ACC112 (cell line): ENCODE measurements around the gene ASCC3.

ENCODE experiments used
- H2AFZ ChIP-seq: fragments of 200-600 bp; sonication (generic); one replicate; pipeline ENCODE4 v1.6.0; 2017; ENCODE audit warnings: antibody characterized with exemption, low read length; ENCODE audit not compliant: unreplicated experiment
- H3K27ac ChIP-seq: fragments of 200-600 bp; sonication (generic); 2 replicates; pipeline ENCODE4 v1.5.1; 2014; ENCODE audit warnings: low read depth, mild to moderate bottlenecking, antibody characterized with exemption, low read length, moderate library complexity
- H3K27me3 ChIP-seq: fragments of 200-600 bp; sonication (generic); 2 replicates; pipeline ENCODE4 v1.6.1; 2014; ENCODE audit warnings: mild to moderate bottlenecking, antibody characterized with exemption, low read length, moderate library complexity, mixed read lengths; ENCODE audit not compliant: insufficient read depth
- H3K36me3 ChIP-seq: fragments of 200-600 bp; sonication (generic); 2 replicates; pipeline ENCODE4 v1.6.1; 2016; ENCODE audit warnings: mild to moderate bottlenecking, antibody characterized with exemption, low read length, moderate library complexity, mixed read lengths; ENCODE audit not compliant: insufficient read depth
- H3K4me1 ChIP-seq: fragments of 200-600 bp; sonication (generic); one replicate; pipeline ENCODE4 v1.6.1; 2016; ENCODE audit warnings: low read length, mixed read lengths; ENCODE audit not compliant: insufficient read depth, unreplicated experiment, control insufficient read depth
- H3K4me3 ChIP-seq: fragments of 200-600 bp; sonication (generic); 2 replicates; pipeline ENCODE4 v1.5.1; 2014; ENCODE audit warnings: mild to moderate bottlenecking, low read depth, low read length
- H3K79me2 ChIP-seq: fragments of 200-600 bp; sonication (generic); one replicate; pipeline ENCODE4 v1.6.0; 2016; ENCODE audit warnings: low read length; ENCODE audit not compliant: control insufficient read depth, unreplicated experiment, insufficient read depth

ASCC3 gene

DNA sequence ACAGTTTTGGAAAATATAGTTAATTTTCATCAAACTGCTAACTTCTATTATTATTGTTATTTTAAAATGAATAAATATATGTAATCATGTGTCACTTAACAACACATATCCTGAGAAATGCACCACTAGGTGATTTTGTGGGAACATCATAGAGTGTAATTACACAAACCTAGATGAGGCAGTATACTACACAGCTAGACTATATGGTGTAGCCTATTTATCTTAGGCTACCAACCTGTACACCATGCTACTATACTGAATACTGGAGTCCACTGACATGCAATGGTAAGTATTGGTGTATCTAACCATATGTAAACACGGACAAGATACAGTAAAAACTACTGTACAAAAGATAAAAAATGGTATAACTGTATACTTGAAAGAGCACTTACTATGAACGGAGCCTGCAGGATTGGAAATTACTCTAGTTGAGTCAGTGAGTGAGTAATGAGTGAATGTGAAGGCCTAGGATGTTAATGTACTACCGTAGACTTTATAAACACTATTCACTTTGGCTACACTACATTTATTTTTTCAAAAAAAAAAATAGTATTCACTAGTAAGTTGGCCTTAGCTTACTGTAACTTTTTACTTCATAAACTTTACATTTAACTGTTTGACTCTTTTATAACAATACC is 72.4 kb downstream of the ASCC3 start:
- H3K79me2 ChIP-seq: peaks cover 21% of the 10 kb centered on the region
- no peak overlapping the region for H2AFZ ChIP-seq
- no peak overlapping the region; the same call in 1 of the 2 replicates for H3K27ac ChIP-seq
- no peaks in the 10 kb centered on the region for H3K27me3 ChIP-seq
- peaks cover 4% of the 10 kb centered on the region for H3K4me1 ChIP-seq
- H3K4me3 ChIP-seq: peak overlapping the region; percentile 48; the same call in 1 of the 2 replicates
- peaks cover 6% of the 10 kb centered on the region; the same call in 1 of the 2 replicates for H3K36me3 ChIP-seq

DNA sequence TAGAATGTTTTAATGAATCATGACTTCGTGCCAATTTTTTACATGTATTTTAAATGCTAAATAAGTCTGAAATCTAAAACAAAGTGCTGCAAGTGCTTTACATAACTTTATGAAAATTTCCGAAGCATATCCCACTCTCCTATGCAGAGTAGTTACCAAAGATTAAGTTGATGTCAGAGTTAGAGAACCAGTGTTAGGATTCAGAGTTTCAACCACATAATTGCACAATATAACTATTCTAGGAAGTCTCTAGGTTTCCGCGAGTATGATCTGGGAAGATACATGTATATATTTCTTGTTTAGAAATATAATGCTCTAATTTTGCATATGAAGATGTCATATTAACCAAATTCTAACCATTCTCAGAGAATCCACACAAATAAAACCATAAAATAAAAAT is 74.8 kb downstream of the ASCC3 start:
- Histone ChIP-seq H3K27ac (no peak overlapping the region), H3K4me1 (peaks cover 4% of the 10 kb centered on the region), H3K4me3 (no peak overlapping the region), H3K36me3 (peaks cover 6% of the 10 kb centered on the region; the same call in 1 of the 2 replicates), H2AFZ (no peak overlapping the region), H3K27me3 (no peaks in the 10 kb centered on the region), H3K79me2 (peaks cover 26% of the 10 kb centered on the region)

DNA sequence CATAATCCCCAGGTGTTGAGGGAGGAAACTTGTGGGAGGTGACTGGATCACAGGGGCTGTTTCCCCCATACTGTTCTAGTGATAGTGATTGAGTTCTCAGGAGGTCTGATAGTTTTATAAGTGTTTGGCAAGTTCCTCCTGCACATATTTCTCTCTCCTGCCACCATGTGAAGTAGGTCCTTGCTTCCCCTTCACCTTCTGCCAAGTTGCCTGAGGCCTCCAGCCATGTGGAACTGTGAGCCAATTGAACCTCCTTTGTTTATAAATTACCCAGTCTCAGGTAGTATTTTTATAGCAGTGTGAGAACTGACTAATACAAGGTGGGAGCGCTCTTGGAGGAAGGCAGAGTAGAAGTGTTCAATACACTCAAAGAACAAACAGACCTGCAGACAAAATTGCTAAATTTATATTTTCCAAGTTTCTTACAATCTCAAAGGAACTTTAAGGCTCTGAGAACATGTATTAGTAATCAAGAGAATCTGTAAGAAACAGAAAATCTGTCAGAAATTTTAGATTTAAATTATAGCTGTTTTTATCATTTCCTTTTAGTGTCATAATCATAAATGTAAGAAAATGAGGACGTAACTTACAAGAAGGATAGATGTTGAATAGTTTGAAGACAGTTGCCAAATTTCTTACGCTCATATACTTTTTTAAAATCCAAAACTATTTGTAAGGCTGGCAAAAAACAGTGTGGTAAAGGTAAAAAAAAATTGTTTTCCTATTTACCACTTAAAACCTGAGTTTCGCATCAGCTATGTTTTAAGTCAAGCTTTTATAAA is 77.7 kb downstream of the ASCC3 start:
- H3K36me3 ChIP-seq: peaks cover 6% of the 10 kb centered on the region; the same call in 1 of the 2 replicates
- H3K79me2 ChIP-seq: peaks cover 17% of the 10 kb centered on the region
- no peak overlapping the region for H2AFZ ChIP-seq
- no peaks in the 10 kb centered on the region for H3K27me3 ChIP-seq
- no peak overlapping the region for H3K4me3 ChIP-seq
- H3K27ac ChIP-seq: no peak overlapping the region
- peaks cover under 1% of the 10 kb centered on the region for H3K4me1 ChIP-seq

DNA sequence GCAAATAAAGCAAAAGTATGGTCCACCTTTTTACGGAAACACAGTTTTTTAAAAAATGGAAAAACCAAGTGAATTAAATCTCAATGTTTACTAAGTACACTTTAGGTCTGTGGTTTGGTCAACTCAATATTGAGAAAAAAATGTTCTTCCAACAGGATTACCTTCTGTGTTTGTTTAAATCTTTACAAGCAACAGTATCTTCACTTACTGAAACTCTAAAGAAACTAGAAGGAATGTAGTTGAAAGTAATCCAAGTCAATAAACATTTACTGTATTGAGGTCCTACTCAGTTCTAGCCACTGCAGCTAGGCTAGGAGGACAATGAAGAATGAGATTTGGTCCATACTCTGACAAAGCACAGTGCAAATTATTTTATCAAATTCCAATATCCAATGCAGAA is 80.1 kb downstream of the ASCC3 start:
- Histone ChIP-seq H3K27ac (no peak overlapping the region), H3K36me3 (peaks cover 14% of the 10 kb centered on the region; the same call in 1 of the 2 replicates), H2AFZ (no peak overlapping the region), H3K27me3 (no peaks in the 10 kb centered on the region), H3K79me2 (peaks cover 12% of the 10 kb centered on the region), H3K4me3 (no peak overlapping the region), H3K4me1 (no peaks in the 10 kb centered on the region)

DNA sequence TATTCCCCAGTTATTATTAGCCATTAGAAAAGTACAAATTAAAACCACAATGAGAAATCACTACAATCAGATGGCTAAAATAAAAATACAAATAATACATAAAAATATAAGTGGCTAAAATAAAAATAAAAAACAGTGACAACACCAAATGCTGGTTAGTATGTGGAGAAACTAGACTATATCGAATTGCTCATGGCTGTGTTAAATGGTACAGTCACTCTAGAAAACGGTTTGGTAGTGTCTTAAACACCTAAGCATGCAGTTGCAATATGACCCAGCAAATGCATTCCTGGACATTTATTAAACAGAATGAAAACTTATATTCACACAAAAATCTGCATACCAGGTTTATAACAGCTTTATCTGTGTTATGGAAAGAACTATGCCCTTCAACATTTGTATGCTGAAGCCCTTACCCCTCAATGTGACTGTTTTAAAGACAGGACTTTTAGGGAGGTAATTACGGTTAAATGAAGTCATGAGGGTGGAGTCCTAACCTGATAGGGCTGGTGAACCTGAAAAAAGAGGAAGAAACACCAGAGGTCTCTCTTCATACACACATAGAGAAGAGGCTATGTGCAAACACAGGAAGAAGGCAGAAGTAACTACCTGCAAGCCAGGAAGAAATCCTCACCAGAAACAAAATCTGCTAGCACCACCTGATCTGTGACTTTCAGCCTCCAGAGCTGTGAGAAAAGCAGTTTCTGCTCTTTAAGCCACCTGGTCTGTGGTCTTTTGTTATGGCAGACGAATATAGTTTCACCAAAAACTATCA is 84.9 kb downstream of the ASCC3 start:
- Histone ChIP-seq H3K36me3 (peaks cover 8% of the 10 kb centered on the region; the same call in 1 of the 2 replicates), H3K4me1 (no peaks in the 10 kb centered on the region), H3K27ac (no peak overlapping the region), H3K27me3 (no peaks in the 10 kb centered on the region), H3K4me3 (no peak overlapping the region), H3K79me2 (peaks cover 4% of the 10 kb centered on the region), H2AFZ (no peak overlapping the region)

DNA sequence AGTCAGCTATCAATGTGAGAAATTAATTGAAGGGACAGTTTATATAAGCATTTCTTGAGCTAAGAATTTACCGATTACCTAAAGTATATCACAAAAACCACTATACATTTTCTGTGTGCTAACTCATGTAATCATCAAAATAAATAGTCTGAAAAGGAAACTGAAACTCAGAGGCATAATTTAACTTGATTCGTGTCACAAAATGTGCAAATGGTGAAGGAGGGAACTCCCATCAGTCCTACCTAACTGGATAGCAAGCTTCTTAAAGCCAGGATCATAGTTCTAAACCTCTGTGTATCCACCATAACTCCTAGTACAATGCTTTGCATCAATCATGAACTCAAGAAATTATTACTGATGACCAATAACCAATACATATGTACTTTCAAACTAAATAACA is 91.0 kb downstream of the ASCC3 start:
- no peaks in the 10 kb centered on the region for H3K4me1 ChIP-seq
- no peak overlapping the region for H3K4me3 ChIP-seq
- no peak overlapping the region for H2AFZ ChIP-seq
- no peaks in the 10 kb centered on the region for H3K79me2 ChIP-seq
- no peaks in the 10 kb centered on the region; the same call in 1 of the 2 replicates for H3K36me3 ChIP-seq
- no peak overlapping the region for H3K27ac ChIP-seq
- H3K27me3 ChIP-seq: no peaks in the 10 kb centered on the region

DNA sequence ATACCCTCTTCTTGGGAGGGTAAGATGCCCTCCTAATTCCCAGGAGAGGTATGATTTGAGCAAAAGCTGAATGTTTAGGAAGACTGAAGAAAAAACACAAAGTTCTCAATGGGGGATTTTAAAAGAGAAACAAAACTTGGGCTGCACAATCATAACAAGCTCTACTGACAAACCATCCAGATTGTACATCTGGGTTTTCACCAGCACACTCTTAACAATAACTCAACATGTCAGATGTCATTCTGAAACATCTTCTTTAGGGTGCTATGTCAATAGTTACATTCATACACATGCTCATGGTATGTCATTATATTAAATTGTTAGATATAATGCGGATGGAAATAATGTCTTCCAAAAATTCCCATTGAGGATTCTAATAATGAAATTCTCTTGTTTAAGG is 95.1 kb downstream of the ASCC3 start:
- H3K79me2 ChIP-seq: no peaks in the 10 kb centered on the region
- H3K27me3 ChIP-seq: no peaks in the 10 kb centered on the region
- no peak overlapping the region for H3K27ac ChIP-seq
- no peaks in the 10 kb centered on the region for H3K4me1 ChIP-seq
- H3K4me3 ChIP-seq: no peak overlapping the region
- no peak overlapping the region for H2AFZ ChIP-seq
- H3K36me3 ChIP-seq: no peaks in the 10 kb centered on the region

DNA sequence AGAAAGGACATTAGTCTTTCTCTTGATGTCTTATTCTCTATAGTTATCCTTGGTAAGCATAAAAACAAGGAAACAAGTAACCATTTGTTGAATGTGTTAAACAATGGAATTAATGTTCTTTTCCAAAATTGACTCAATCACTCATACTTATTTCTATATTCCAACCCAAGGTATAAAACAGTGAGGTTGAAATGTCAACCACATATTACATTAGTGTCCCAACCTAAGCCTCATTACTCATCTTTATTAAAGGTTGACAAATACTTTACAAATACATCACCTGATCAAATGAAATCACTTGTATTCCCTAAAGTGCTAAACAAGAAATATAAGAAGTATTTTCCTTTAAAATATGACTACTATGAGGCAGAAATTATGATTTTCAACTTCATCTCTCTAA is 100.5 kb downstream of the ASCC3 start:
- H3K4me3 ChIP-seq: no peak overlapping the region
- H2AFZ ChIP-seq: no peak overlapping the region
- H3K36me3 ChIP-seq: no peaks in the 10 kb centered on the region
- H3K27ac ChIP-seq: no peak overlapping the region
- no peaks in the 10 kb centered on the region for H3K79me2 ChIP-seq
- H3K4me1 ChIP-seq: no peaks in the 10 kb centered on the region
- no peaks in the 10 kb centered on the region for H3K27me3 ChIP-seq

DNA sequence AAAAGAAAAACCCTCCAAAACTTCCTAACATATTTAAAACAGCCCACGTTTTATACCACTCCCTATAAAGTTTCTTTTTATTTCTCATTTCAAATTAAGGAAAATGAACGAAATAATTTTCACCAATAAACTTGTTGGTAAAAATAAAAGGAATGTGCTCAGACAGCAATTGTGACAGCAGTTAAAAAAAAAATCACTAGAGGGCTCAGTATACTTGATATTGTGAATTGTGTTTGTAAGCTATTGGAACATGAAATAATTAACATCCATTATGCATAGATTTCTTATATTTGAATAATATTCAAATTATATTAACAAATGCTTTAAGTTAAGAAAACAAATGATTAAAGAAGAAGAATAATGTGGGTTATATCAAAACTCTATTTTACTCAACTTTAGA is 105.5 kb downstream of the ASCC3 start:
- H3K4me1 ChIP-seq: no peaks in the 10 kb centered on the region
- no peaks in the 10 kb centered on the region for H3K79me2 ChIP-seq
- no peak overlapping the region for H3K4me3 ChIP-seq
- H3K27me3 ChIP-seq: no peaks in the 10 kb centered on the region
- 0 out of 2 replicates have a peak, but pooled peaks cover 3% of the 10 kb centered on the region for H3K36me3 ChIP-seq
- H2AFZ ChIP-seq: no peak overlapping the region
- H3K27ac ChIP-seq: no peak overlapping the region

DNA sequence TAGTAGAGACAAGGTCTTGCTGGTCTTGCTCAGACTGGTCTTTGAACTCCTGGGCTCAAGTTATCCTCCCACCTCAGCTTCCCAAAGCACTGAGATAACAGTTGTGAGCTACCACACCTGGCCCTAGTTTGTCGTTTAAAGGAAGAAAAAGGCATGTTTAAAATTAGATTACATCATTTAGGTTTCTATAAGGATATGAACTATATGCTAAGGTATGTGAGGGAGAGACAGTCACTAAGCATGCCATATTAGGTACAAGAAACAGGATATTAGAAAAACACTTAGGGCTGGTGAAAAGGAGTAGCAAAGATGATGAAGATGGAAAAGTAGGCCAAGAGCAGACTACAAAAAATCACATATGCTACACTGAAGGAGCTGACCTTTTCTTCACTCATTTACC is 106.4 kb downstream of the ASCC3 start:
- H3K79me2 ChIP-seq: no peaks in the 10 kb centered on the region
- H3K4me3 ChIP-seq: no peak overlapping the region
- H2AFZ ChIP-seq: no peak overlapping the region
- H3K27ac ChIP-seq: no peak overlapping the region
- H3K4me1 ChIP-seq: no peaks in the 10 kb centered on the region
- H3K36me3 ChIP-seq: 0 out of 2 replicates have a peak, but pooled peaks cover 3% of the 10 kb centered on the region
- H3K27me3 ChIP-seq: no peaks in the 10 kb centered on the region
